Right renal pelvis (tissue), 4 donors: ENCODE measurements around the gene PROK2. TPM values are rescaled to one million over a fixed set of nuclear protein-coding genes. Genes with fewer than 3 reads are reported as not detected.

ENCODE experiments used
- DNase-seq, 4 donors: peaks; one replicate each; pipeline ENCODE4 v3.0.0-alpha.2; 2013; ENCODE audit warnings: low read depth in 4 of 4, low spot score in 3 of 4, missing footprints in 1 of 4
- polyA plus RNA-seq, 4 donors: library from polyadenylated mRNA; unstranded; fragments of 120-200 nt; gene quantifications; one replicate each; pipeline ENCODE4 v1.2.1, GENCODE V29; 2013; ENCODE audit not compliant: insufficient read length in 4 of 4

Gene PROK2
- polyA plus RNA-seq, 4 donors: 0.06 to 0.10 TPM; not detected in 2

GRCh38 chr3:71787851-71788405 lies 3.0 kb upstream of the PROK2 start:
- no peak for DNase-seq

- peak in 1 of 4 donors; percentile 12 for DNase-seq
These were observed 1.6 kb upstream of the PROK2 start for GRCh38 chr3:71786551-71786950.

GRCh38 chr3:71786217-71786549 lies 1.2 kb upstream of the PROK2 start:
- DNase-seq: peak in 1 of 4 donors; percentile 5

GRCh38 chr3:71785532-71786216 lies 726 bp upstream of the PROK2 start:
- peak in 1 of 4 donors; percentile 12 for DNase-seq

- no peak for DNase-seq
These were observed 591 bp downstream of the PROK2 start for GRCh38 chr3:71784201-71784913.

GRCh38 chr3:71783152-71783551 lies 1.8 kb downstream of the PROK2 start:
- peak in 1 of 4 donors; percentile 15 for DNase-seq

DNA sequence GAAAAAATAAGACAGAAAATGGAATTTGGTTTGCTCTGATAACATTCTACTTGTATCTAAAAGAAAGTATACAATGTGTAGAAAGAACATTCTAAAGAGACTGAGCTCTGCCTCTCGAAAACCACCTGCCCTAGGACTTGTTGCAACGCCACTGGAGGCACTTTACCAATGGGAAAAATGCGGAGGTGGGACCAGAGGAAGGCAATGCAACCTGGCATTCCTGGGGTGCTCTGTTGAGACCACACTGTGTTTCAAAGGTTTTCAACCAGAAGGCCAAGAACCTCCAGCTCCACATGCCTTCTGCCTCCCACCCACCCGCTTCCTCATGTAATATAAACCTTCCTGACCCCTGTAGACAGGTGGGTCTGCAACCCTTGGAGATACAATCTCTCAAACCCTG lies 4.5 kb downstream of the PROK2 start:
- no peak for DNase-seq

GRCh38 chr3:71779674-71780377 lies 5.1 kb downstream of the PROK2 start:
- no peak for DNase-seq

GRCh38 chr3:71778353-71778752 lies 6.6 kb downstream of the PROK2 start:
- DNase-seq: no peak

DNA sequence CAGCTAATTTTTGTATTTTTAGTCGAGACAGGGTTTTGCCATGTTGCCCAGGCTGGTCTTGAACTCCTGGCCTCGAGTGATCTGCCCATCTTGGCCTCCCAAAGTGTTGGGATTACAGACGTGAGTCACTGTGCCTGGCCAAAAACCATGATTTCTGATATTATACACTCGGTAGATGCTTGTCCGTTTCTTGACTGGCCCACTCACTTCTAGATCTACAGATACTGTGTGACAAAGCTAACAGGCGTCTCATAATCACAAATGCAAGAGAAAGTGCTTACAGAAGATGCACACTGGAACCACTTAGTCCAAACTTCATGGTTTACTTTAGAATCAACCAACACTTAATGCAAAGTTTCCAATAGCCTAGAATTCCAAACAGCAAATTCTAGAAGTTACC lies 8.4 kb downstream of the PROK2 start:
- no peak for DNase-seq

GRCh38 chr3:71771884-71772283 lies 13.1 kb downstream of the PROK2 start:
- no peak for DNase-seq

- DNase-seq: no peak
These were observed 13.8 kb downstream of the PROK2 start for GRCh38 chr3:71771126-71771525.

- no peak for DNase-seq
These were observed 21.5 kb downstream of the PROK2 start for GRCh38 chr3:71763426-71763825.

GRCh38 chr3:71760140-71760539 lies 24.8 kb downstream of the PROK2 start:
- DNase-seq: no peak

- no peak for DNase-seq
These were observed 25.5 kb downstream of the PROK2 start for GRCh38 chr3:71759401-71759800.

DNA sequence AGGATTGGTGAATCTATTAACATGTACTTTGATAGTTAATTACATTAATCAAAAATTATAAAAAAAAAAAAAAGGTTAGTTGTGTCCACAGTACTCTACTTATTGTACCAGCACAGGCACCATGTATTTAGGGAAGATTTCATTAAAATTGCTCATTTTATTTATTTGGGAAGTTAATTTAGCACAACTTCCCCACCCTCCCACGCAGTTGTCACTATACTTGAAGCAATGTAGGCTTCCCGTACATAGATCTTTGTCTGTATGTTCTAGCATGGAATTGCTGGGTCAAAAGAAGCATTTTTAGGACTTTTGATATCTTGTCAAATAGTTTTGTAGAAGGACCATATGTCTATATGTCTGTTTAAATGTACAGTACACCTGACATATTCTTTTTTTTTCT lies 26.9 kb downstream of the PROK2 start:
- DNase-seq: no peak

- DNase-seq: no peak
These were observed 30.2 kb downstream of the PROK2 start for GRCh38 chr3:71754610-71755253.

DNA sequence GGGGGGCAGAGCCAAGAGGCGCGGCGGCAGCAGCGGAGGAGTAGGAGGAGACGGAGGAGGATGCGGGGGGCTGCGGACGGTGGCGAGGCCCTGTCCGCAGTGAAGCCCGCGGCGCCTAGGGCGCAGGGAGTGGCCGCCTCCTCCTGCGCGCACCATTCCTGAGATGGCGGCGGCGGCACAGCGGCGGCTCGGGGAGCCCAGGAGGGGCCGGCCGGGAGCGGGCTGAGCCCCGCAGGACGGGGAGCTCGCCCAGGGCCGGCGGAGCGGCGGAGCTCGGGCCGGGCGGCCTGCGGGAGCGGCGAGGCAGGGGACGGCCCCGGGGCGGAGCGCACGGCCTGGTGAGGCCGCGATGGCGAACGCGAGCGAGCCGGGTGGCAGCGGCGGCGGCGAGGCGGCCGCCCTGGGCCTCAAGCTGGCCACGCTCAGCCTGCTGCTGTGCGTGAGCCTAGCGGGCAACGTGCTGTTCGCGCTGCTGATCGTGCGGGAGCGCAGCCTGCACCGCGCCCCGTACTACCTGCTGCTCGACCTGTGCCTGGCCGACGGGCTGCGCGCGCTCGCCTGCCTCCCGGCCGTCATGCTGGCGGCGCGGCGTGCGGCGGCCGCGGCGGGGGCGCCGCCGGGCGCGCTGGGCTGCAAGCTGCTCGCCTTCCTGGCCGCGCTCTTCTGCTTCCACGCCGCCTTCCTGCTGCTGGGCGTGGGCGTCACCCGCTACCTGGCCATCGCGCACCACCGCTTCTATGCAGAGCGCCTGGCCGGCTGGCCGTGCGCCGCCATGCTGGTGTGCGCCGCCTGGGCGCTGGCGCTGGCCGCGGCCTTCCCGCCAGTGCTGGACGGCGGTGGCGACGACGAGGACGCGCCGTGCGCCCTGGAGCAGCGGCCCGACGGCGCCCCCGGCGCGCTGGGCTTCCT lies 31.0 kb downstream of the PROK2 start, which contains the start of gene GPR27:
GPR27 (plus strand) TSS at position 155 of the 909 bp plus-strand sequence; CDS start at position 350, 195 bp downstream.
- DNase-seq: peak in 1 of 4 donors; percentile 65

DNA sequence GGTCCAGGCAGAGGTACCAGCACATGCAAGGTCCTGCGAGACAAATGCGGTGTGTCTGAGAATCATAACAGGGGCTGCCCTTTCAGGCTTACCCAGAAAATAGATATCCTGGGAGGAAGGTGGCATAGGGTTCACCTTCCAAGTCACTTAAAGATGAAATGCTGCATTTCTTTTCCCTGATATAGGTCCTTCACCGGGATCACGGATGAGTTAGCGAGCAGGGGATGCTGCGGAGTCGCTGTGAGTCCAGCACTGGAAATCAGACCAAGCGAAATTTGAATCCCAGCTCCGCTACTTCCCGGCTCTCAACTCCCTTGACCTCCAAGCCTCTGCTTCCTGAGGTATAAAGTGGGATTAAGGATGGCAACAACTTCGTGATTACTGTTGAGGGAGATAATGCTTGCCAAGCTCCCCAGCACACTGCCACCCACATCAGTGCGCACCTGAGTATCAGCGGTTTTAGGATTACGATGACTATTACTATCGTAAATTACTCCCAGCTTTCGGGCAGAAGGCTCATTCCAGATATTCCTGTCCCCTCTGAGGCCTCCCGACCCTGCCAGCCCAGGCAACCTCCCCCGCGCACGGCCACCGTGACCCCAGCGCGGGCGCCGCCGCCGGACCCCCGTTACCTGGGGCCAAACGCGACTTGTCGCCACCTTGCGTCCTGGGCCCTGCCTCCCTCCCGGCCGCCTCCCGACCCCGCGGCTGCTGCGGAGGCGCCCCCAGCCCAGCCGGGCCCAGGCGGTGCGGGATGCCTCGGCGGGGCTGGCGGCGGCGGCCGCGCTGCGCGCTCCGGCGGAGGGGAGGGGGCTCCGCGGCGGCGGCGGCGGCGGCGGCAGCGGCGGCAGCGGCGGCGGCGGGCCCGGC lies 31.9 kb downstream of the PROK2 start:
- DNase-seq: no peak
